PC-9 (cell line): ENCODE data around the gene CDC42BPB.

Source experiments
- EZH2 ChIP-seq: fragments of 200-600 bp; sonication (generic); IDR thresholded peaks from 2 replicates; pipeline ENCODE4 v1.8.0; 2017; ENCODE audit warnings: antibody characterized with exemption, low read depth
- TF ChIP-seq, protein P1 (sequence below): fragments of 200-600 bp; sonication (generic); conservative IDR thresholded peaks from 2 replicates; pipeline ENCODE4 v1.6.1; 2017; ENCODE audit warnings: mixed run types, antibody characterized with exemption, mild to moderate bottlenecking, moderate library complexity

- TF ChIP-seq, protein P1, sequence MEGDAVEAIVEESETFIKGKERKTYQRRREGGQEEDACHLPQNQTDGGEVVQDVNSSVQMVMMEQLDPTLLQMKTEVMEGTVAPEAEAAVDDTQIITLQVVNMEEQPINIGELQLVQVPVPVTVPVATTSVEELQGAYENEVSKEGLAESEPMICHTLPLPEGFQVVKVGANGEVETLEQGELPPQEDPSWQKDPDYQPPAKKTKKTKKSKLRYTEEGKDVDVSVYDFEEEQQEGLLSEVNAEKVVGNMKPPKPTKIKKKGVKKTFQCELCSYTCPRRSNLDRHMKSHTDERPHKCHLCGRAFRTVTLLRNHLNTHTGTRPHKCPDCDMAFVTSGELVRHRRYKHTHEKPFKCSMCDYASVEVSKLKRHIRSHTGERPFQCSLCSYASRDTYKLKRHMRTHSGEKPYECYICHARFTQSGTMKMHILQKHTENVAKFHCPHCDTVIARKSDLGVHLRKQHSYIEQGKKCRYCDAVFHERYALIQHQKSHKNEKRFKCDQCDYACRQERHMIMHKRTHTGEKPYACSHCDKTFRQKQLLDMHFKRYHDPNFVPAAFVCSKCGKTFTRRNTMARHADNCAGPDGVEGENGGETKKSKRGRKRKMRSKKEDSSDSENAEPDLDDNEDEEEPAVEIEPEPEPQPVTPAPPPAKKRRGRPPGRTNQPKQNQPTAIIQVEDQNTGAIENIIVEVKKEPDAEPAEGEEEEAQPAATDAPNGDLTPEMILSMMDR, result no peak
- TF ChIP-seq EZH2, result no peak
These were observed 50.3 kb downstream of the CDC42BPB start for GRCh38 chr14:103006991-103007520.
